ENCODE data around the gene ZNF544.

DNA sequence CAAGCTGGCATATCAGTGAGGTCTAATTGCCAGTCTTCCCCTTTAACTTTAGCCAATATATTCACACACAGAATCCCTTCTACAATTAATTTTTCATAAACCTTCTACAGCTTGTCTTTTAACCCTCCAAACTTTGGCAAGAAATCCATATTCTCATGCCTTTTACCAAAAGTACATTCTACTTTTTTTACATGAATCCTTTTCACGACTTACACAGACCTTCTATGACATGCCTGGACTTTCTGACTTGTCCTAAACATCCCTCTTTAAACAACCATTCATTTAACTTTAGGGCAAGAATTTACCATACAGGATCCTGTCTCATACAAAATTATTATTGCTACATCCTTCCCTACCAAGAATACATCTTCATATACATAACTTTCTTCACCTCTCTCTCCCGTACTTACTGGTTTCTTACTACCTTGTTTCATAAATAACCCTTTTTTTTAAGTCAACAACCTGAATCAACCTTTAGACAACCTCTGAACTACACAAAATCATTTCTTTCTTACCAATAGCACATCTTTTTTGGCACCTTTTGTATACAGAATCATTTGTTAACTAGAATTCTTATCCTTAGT, 23.5 kb downstream of the ZNF544 start:
- TF ChIP-seq, protein P1, sequence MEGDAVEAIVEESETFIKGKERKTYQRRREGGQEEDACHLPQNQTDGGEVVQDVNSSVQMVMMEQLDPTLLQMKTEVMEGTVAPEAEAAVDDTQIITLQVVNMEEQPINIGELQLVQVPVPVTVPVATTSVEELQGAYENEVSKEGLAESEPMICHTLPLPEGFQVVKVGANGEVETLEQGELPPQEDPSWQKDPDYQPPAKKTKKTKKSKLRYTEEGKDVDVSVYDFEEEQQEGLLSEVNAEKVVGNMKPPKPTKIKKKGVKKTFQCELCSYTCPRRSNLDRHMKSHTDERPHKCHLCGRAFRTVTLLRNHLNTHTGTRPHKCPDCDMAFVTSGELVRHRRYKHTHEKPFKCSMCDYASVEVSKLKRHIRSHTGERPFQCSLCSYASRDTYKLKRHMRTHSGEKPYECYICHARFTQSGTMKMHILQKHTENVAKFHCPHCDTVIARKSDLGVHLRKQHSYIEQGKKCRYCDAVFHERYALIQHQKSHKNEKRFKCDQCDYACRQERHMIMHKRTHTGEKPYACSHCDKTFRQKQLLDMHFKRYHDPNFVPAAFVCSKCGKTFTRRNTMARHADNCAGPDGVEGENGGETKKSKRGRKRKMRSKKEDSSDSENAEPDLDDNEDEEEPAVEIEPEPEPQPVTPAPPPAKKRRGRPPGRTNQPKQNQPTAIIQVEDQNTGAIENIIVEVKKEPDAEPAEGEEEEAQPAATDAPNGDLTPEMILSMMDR (conservative IDR thresholded peaks at IDR 0.05) = no peak
- no peak for TF ChIP-seq ZFX (IDR thresholded peaks at IDR 0.05)
